ENCODE measurements around the gene TNRC6C. TPM values are rescaled to one million over a fixed set of nuclear protein-coding genes. Genes with fewer than 3 reads are reported as not detected.

The TNRC6C gene
- total and polyA plus RNA-seq, 5 donors from 2014 or later: 2.3 to 77.1 (median 3.0) TPM

- peaks cover 83% of the 10 kb centered on the region for H3K4me1 ChIP-seq (ENCODE audit: control insufficient read depth, insufficient read depth, low read length, poor library complexity, severe bottlenecking)
- H3K9me3 ChIP-seq (ENCODE audit: control insufficient read depth in 2 of 2, low read length in 2 of 2): no peaks in the 10 kb centered on the region
- Mint-ChIP-seq H3K27me3 (peaks cover 5% of the 10 kb centered on the region), H3K4me1 (peaks cover 9 to 62% (median 27%) of the 10 kb centered on the region in 4 donors), H3K9me3 (no peaks in the 10 kb centered on the region), H3K4me3 (peak overlapping the region; percentile 95 to 99 (median 99)), H3K27ac (peak overlapping the region; percentile 92 to 95 (median 93)), H3K36me3 (peaks cover 24% of the 10 kb centered on the region)
- ATAC-seq (ENCODE audit: low read depth in 2 of 2): no peak
- H3K27ac ChIP-seq (ENCODE audit: insufficient read depth, low read length, poor library complexity, severe bottlenecking): peak overlapping the region; percentile 92
- no peak for DNase-seq
- no peaks in the 10 kb centered on the region for H3K27me3 ChIP-seq (ENCODE audit: control insufficient read depth, insufficient read depth, low read length)
- peaks cover 28% of the 10 kb centered on the region for H3K36me3 ChIP-seq (ENCODE audit: control insufficient read depth, insufficient read depth, low read length)
- H3K4me3 ChIP-seq (ENCODE audit: low read depth, low read length): peak overlapping the region; percentile 84
These were observed 171.6 kb downstream of the TNRC6C start for GRCh38 chr17:78130090-78130436.

- Histone ChIP-seq H3K27me3 (ENCODE audit: control insufficient read depth, insufficient read depth, low read length) (no peaks in the 10 kb centered on the region), H3K4me3 (ENCODE audit: low read depth, low read length) (peak within 1 kb of the TSS; percentile 84), H3K9me3 (ENCODE audit: control insufficient read depth in 2 of 2, low read length in 2 of 2) (no peaks in the 10 kb centered on the region), H3K4me1 (ENCODE audit: control insufficient read depth, insufficient read depth, low read length, poor library complexity, severe bottlenecking) (peaks cover 82% of the 10 kb centered on the region), H3K27ac (ENCODE audit: insufficient read depth, low read length, poor library complexity, severe bottlenecking) (peak within 1 kb of the TSS; percentile 92), H3K36me3 (ENCODE audit: control insufficient read depth, insufficient read depth, low read length) (peaks cover 30% of the 10 kb centered on the region)
- H3K4me1 Mint-ChIP-seq: peaks cover 9 to 63% (median 28%) of the 10 kb centered on the region in 4 donors
- DNase-seq (peak; percentile 76 to 97 (median 91)), ATAC-seq (ENCODE audit: low read depth in 2 of 2) (peak; percentile 61 to 65)
- peaks cover 27% of the 10 kb centered on the region for H3K36me3 Mint-ChIP-seq
- H3K9me3 Mint-ChIP-seq: no peaks in the 10 kb centered on the region
- H3K4me3 Mint-ChIP-seq: peak within 1 kb of the TSS; percentile 95 to 99 (median 99)
- H3K27ac Mint-ChIP-seq: peak within 1 kb of the TSS; percentile 92 to 95 (median 93)
- peaks cover 5% of the 10 kb centered on the region for H3K27me3 Mint-ChIP-seq
These were observed 172.1 kb downstream of the TNRC6C start, which contains the start of gene TMC8 for GRCh38 chr17:78130437-78131101. Gene TMC8 (plus strand): TSS chr17:78130771. CDS start chr17:78131589, 818 bp downstream.

- peaks cover 9 to 67% (median 33%) of the 10 kb centered on the region in 4 donors for H3K4me1 Mint-ChIP-seq
- peaks cover 33% of the 10 kb centered on the region for H3K36me3 ChIP-seq (ENCODE audit: control insufficient read depth, insufficient read depth, low read length)
- H3K4me3 ChIP-seq (ENCODE audit: low read depth, low read length): peak overlapping the region; percentile 84
- H3K9me3 Mint-ChIP-seq: no peaks in the 10 kb centered on the region
- ATAC-seq (ENCODE audit: low read depth in 2 of 2) (no peak), DNase-seq (peak; percentile 45 to 60 (median 46))
- no peaks in the 10 kb centered on the region for H3K27me3 ChIP-seq (ENCODE audit: control insufficient read depth, insufficient read depth, low read length)
- H3K27ac Mint-ChIP-seq: peak overlapping the region; percentile 92 to 95 (median 93)
- H3K27me3 Mint-ChIP-seq: peaks cover 5% of the 10 kb centered on the region
- peaks cover 80% of the 10 kb centered on the region for H3K4me1 ChIP-seq (ENCODE audit: control insufficient read depth, insufficient read depth, low read length, poor library complexity, severe bottlenecking)
- H3K9me3 ChIP-seq (ENCODE audit: control insufficient read depth in 2 of 2, low read length in 2 of 2): no peaks in the 10 kb centered on the region
- H3K4me3 Mint-ChIP-seq: peak overlapping the region; percentile 95 to 99 (median 99)
- peaks cover 32% of the 10 kb centered on the region for H3K36me3 Mint-ChIP-seq
- H3K27ac ChIP-seq (ENCODE audit: insufficient read depth, low read length, poor library complexity, severe bottlenecking): peak overlapping the region; percentile 92
These were observed 172.9 kb downstream of the TNRC6C start for GRCh38 chr17:78131172-78132083.

DNA sequence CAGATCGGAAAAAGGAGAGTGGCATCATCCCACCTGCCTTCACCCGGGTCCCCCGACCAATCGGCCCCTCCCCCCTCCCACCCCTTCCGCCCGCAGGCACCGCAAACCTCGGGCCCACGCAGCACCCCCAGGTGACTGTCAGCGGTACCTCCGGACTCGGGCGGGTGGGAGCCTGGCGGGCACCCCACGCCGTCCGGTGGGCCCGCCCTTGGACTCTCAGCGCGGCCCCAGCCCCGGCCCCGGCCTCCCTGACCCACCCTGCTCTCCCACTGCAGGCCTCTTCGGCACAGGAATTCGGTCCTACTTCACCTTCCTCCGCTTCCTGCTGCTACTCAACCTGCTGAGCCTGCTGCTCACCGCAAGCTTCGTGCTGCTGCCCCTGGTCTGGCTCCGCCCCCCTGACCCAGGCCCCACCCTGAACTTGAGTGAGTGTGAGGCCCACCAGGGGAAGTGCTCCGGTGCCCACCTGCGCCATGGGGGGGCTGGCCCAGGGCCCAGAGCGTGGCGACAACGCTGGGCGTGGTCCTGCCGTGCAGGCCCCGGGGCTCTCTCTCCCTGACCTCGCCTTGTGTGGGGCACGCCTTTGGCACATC lies 173.7 kb downstream of the TNRC6C start:
- H3K4me3 Mint-ChIP-seq: peak overlapping the region; percentile 79 to 99 (median 90)

DNA sequence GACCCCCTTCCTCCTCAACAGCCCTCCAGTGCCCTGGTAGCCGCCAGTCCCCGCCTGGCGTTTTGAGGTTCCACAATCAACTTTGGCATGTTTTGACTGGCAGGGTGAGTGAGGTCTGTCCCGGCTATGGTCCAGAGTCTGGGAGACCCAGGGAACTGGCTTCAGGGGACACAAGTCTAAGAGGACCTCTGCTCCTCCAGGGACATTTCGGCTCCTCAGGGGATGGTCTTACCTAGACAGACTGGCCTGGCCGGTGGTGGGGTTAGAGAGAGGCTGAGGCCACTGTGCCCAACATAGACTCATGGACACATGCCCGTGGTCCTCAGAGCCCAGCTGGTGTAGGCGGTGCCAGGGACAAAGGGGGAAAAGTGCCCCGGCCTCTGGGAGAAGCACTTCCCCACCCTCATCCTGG lies 174.3 kb downstream of the TNRC6C start:
- no peaks in the 10 kb centered on the region for H3K27me3 ChIP-seq (ENCODE audit: control insufficient read depth, insufficient read depth, low read length)
- H3K4me1 Mint-ChIP-seq: peaks cover 9 to 72% (median 37%) of the 10 kb centered on the region in 4 donors
- peaks cover 29% of the 10 kb centered on the region for H3K36me3 Mint-ChIP-seq
- no peak for DNase-seq
- ATAC-seq (ENCODE audit: low read depth in 2 of 2): no peak
- H3K36me3 ChIP-seq (ENCODE audit: control insufficient read depth, insufficient read depth, low read length): peaks cover 41% of the 10 kb centered on the region
- no peaks in the 10 kb centered on the region for H3K9me3 Mint-ChIP-seq
- H3K9me3 ChIP-seq (ENCODE audit: control insufficient read depth in 2 of 2, low read length in 2 of 2): no peaks in the 10 kb centered on the region
- peak overlapping the region; percentile 79 to 93 (median 88) for H3K4me3 Mint-ChIP-seq
- H3K27me3 Mint-ChIP-seq: peaks cover 5% of the 10 kb centered on the region
- H3K27ac ChIP-seq (ENCODE audit: insufficient read depth, low read length, poor library complexity, severe bottlenecking): peak overlapping the region; percentile 92
- H3K27ac Mint-ChIP-seq: peak overlapping the region; percentile 62 to 97 (median 86)
- H3K4me1 ChIP-seq (ENCODE audit: control insufficient read depth, insufficient read depth, low read length, poor library complexity, severe bottlenecking): peaks cover 84% of the 10 kb centered on the region
- H3K4me3 ChIP-seq (ENCODE audit: low read depth, low read length): peak overlapping the region; percentile 70

More for the DNA sequence above, 173.7 kb downstream of the TNRC6C start:
- Histone ChIP-seq H3K27ac (ENCODE audit: insufficient read depth, low read length, poor library complexity, severe bottlenecking) (peak overlapping the region; percentile 92), H3K9me3 (ENCODE audit: control insufficient read depth in 2 of 2, low read length in 2 of 2) (no peaks in the 10 kb centered on the region), H3K36me3 (ENCODE audit: control insufficient read depth, insufficient read depth, low read length) (peaks cover 41% of the 10 kb centered on the region), H3K27me3 (ENCODE audit: control insufficient read depth, insufficient read depth, low read length) (no peaks in the 10 kb centered on the region), H3K4me1 (ENCODE audit: control insufficient read depth, insufficient read depth, low read length, poor library complexity, severe bottlenecking) (peaks cover 80% of the 10 kb centered on the region), H3K4me3 (ENCODE audit: low read depth, low read length) (peak overlapping the region; percentile 70)
- Mint-ChIP-seq H3K27ac (peak overlapping the region; percentile 62 to 97 (median 86)), H3K4me1 (peaks cover 9 to 68% (median 33%) of the 10 kb centered on the region in 4 donors), H3K36me3 (peaks cover 30% of the 10 kb centered on the region), H3K9me3 (no peaks in the 10 kb centered on the region), H3K27me3 (peaks cover 5% of the 10 kb centered on the region)
- DNase-seq (peak; percentile 66 to 91 (median 71)), ATAC-seq (ENCODE audit: low read depth in 2 of 2) (peak in 1 of 2 donors; percentile 4)

DNA sequence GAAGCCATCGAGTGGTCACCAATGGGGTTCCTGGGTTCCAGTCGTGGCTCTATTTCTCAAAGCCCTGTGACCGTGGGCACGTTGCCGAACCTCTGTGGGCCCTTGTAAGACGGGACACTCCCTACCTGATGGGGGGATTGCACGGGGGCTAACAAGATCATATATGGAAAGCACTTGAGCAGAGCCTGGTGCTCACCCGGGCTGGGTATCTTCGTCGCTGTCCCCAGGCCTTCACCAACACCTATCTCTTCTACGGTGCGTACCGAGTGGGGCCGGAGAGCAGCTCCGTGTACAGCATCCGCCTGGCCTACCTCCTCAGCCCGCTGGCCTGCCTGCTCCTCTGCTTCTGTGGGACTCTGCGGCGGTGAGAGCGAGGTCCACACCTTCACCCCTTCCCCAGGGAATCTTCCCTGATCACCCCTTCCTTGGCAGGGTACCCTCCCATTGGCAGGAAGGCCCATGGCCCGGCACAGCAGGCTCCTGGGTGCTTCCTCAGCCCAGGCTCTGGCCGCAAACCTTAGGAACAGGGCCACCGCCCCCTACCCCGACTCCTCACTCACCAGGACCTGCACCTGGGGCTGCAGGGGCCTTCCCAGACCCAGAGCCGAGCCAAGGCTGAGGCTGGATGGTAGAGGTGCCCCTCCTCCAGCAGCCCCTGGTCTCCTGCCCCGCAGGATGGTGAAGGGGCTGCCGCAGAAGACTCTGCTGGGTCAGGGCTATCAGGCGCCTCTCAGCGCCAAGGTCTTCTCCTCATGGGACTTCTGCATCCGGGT lies 174.9 kb downstream of the TNRC6C start:
- Histone ChIP-seq H3K4me3 (ENCODE audit: low read depth, low read length) (peak overlapping the region; percentile 70), H3K27me3 (ENCODE audit: control insufficient read depth, insufficient read depth, low read length) (no peaks in the 10 kb centered on the region), H3K9me3 (ENCODE audit: control insufficient read depth in 2 of 2, low read length in 2 of 2) (no peaks in the 10 kb centered on the region), H3K4me1 (ENCODE audit: control insufficient read depth, insufficient read depth, low read length, poor library complexity, severe bottlenecking) (peaks cover 90% of the 10 kb centered on the region), H3K36me3 (ENCODE audit: control insufficient read depth, insufficient read depth, low read length) (peaks cover 41% of the 10 kb centered on the region), H3K27ac (ENCODE audit: insufficient read depth, low read length, poor library complexity, severe bottlenecking) (peak overlapping the region; percentile 92)
- Mint-ChIP-seq H3K4me3 (peak overlapping the region; percentile 79 to 93 (median 88)), H3K4me1 (peaks cover 9 to 76% (median 38%) of the 10 kb centered on the region in 4 donors), H3K27me3 (peaks cover 5% of the 10 kb centered on the region), H3K9me3 (no peaks in the 10 kb centered on the region), H3K27ac (peak overlapping the region; percentile 86 to 97 (median 87)), H3K36me3 (peaks cover 29% of the 10 kb centered on the region)
- ATAC-seq (ENCODE audit: low read depth in 2 of 2) (no peak), DNase-seq (no peak)
